ENCODE measurements around the gene MBD6. TPM values are rescaled to one million over a fixed set of nuclear protein-coding genes. Genes with fewer than 3 reads are reported as not detected.

Gene MBD6
- total and polyA plus RNA-seq, 10 donors: 14.8 to 171 (median 80.6) TPM

GRCh38 chr12:57485695-57486094 lies 36.9 kb upstream of the MBD6 start:
- no peak for DNase-seq
- Histone ChIP-seq H3K27me3 (replicated peaks in 1 of 7) (no peaks in the 10 kb centered on the region), H3K4me3 (no peak overlapping the region), H3K4me1 (peaks cover 16 to 64% (median 28%) of the 10 kb centered on the region in 6 donors), H3K36me3 (peaks cover 0 to 19% (median 14%) of the 10 kb centered on the region in 6 donors), H3K27ac (no peak overlapping the region), H3K9me3 (no peaks in the 10 kb centered on the region)
- TF ChIP-seq POLR2A (IDR thresholded peaks at IDR 0.05): no peak
- no peak for TF ChIP-seq CTCF (IDR thresholded peaks at IDR 0.05 in 8 of 11, conservative IDR thresholded peaks at IDR 0.05 in 3 of 11)
- TF ChIP-seq POLR2AphosphoS5 (IDR thresholded peaks at IDR 0.05): no peak
- intact Hi-C loops (cut with DNase I; ENCODE audit: low total_unique reads): no loop called here

- TF ChIP-seq POLR2A (IDR thresholded peaks at IDR 0.05) (no peak), POLR2AphosphoS5 (IDR thresholded peaks at IDR 0.05) (no peak), CTCF (IDR thresholded peaks at IDR 0.05 in 8 of 11, conservative IDR thresholded peaks at IDR 0.05 in 3 of 11) (no peak)
- peaks cover 15 to 50% (median 20%) of the 10 kb centered on the region in 6 donors for H3K4me1 ChIP-seq
- peak; percentile 82 for DNase-seq
- H3K4me3 ChIP-seq: peak overlapping the region in 7 of 8 donors; percentile 61 to 92 (median 88)
- H3K36me3 ChIP-seq: peaks cover 3 to 33% (median 28%) of the 10 kb centered on the region in 6 donors
- no peaks in the 10 kb centered on the region for H3K9me3 ChIP-seq
- no peaks in the 10 kb centered on the region for H3K27me3 ChIP-seq (replicated peaks in 1 of 7)
- peak overlapping the region; percentile 20 to 92 (median 76) for H3K27ac ChIP-seq
- WGBS, 5 donors: 89 to 95% (median 92%) methylated on average over 27 of the region's 27 CpGs
- intact Hi-C loops (cut with DNase I; ENCODE audit: low total_unique reads): no loop called here
These were observed 35.5 kb upstream of the MBD6 start for GRCh38 chr12:57487055-57487596.

- no peaks in the 10 kb centered on the region for H3K9me3 ChIP-seq
- peaks cover 15 to 44% (median 20%) of the 10 kb centered on the region in 6 donors for H3K4me1 ChIP-seq
- H3K4me3 ChIP-seq: peak within 1 kb of the TSS; percentile 61 to 92 (median 89)
- peaks cover 3 to 40% (median 30%) of the 10 kb centered on the region in 6 donors for H3K36me3 ChIP-seq
- no peaks in the 10 kb centered on the region for H3K27me3 ChIP-seq (replicated peaks in 1 of 7)
- intact Hi-C loops (cut with DNase I; ENCODE audit: low total_unique reads): no loop called here
- peak within 1 kb of the TSS; percentile 63 to 92 (median 76) for H3K27ac ChIP-seq
- WGBS, 5 donors: 7 to 13% (median 11%) methylated on average over 43 to 47 of the region's 47 CpGs
- TF ChIP-seq CTCF (IDR thresholded peaks at IDR 0.05 in 8 of 11, conservative IDR thresholded peaks at IDR 0.05 in 3 of 11): peak in 4 of 11 experiments; percentile 23 to 47 (median 30)
- peak in 1 of 3 donors; percentile 22 for TF ChIP-seq POLR2A (IDR thresholded peaks at IDR 0.05)
- TF ChIP-seq POLR2AphosphoS5 (IDR thresholded peaks at IDR 0.05): peak; percentile 93 to 95 (median 94)
- peak; percentile 98 for DNase-seq
These were observed 34.8 kb upstream of the MBD6 start, which contains the start of gene MARS1 for GRCh38 chr12:57487597-57488401. MARS1 (plus strand) TSS chr12:57488068; CDS start chr12:57488091, 23 bp downstream.
